Lower lobe of right lung (tissue), 2 donors: ENCODE results near the gene C10orf105. TPM values are rescaled to one million over a fixed set of nuclear protein-coding genes. Genes with fewer than 3 reads are reported as not detected.
A peak's percentile ranks its signal among the peaks of the same experiment; 100 is the strongest.

Source experiments
- ATAC-seq, 2 donors: fragments of 200-7000 bp; cut with Tn5 transposase; one replicate each; pipeline ENCODE4 v1.9.1; 2020 to 2022; ENCODE audit warnings: mild to moderate bottlenecking in 2 of 2, moderate library complexity in 2 of 2
- DNase-seq: peaks from one replicate; pipeline ENCODE4 v3.0.0-alpha.2; 2020
- H3K27ac ChIP-seq: fragments of 200-600 bp; one replicate; pipeline ENCODE4 v1.8.0; 2022
- H3K27me3 ChIP-seq: fragments of 200-600 bp; one replicate; pipeline ENCODE4 v1.8.0; 2022; ENCODE audit warnings: low read depth
- H3K36me3 ChIP-seq: fragments of 200-600 bp; one replicate; pipeline ENCODE4 v1.8.0; 2022; ENCODE audit warnings: mild to moderate bottlenecking
- H3K4me1 ChIP-seq: fragments of 200-600 bp; one replicate; pipeline ENCODE4 v1.8.0; 2022
- H3K4me3 ChIP-seq: fragments of 200-600 bp; one replicate; pipeline ENCODE4 v1.8.0; 2022; ENCODE audit warnings: mild to moderate bottlenecking
- H3K9me3 ChIP-seq: fragments of 200-600 bp; one replicate; pipeline ENCODE4 v1.8.0; 2022
- intact Hi-C: fragments of 100-400 bp; cut with DNase I; formaldehyde crosslinking; loops from one replicate; pipeline ENCODE4 v1.11.0; 2022
- total RNA-seq: library from RNA; stranded (reverse); fragmentation: NEBNext Ultra II Directional; extraction: Animal tissue kit (Norgen Biotek cat#: 25700); gene quantifications from one replicate; pipeline ENCODE4 v1.2.1, GENCODE V29; 2021
- TF ChIP-seq, protein P1 (sequence below): fragments of 200-600 bp; IDR thresholded peaks from one replicate; pipeline ENCODE4 v1.8.0; 2022; ENCODE audit warnings: antibody characterized with exemption, mild to moderate bottlenecking
- donor health status: DM: no; HTN: yes; CAD: no; lungs with severe emphysema.

The C10orf105 gene
- total RNA-seq, 1 donor from 2014 or later = 0.32 TPM

DNA sequence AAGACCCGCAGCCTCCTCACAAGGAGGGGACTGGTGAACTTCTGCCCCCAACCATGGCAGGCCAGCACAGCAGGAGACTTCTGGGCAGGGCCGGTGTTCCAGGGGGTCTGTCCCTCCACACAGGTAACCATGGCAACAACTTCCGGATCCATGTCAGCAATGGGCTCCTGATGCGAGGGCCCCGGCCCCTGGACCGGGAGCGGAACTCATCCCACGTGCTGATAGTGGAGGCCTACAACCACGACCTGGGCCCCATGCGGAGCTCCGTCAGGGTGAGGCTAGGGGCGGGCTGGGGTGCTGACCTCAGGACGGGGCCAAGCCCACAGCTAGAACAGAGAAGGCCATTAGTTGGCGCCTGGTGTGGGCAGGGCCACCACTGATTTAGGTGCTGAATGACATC is 5.7 kb upstream of the C10orf105 start:
- intact Hi-C loops = no loop called here
- Histone ChIP-seq H3K4me1 (peaks cover 51% of the 10 kb centered on the region), H3K4me3 (no peak overlapping the region), H3K9me3 (no peaks in the 10 kb centered on the region), H3K27ac (peak overlapping the region; percentile 31), H3K27me3 (no peaks in the 10 kb centered on the region), H3K36me3 (no peaks in the 10 kb centered on the region)
- no peak for DNase-seq
- no peak for ATAC-seq
- TF ChIP-seq, protein P1, sequence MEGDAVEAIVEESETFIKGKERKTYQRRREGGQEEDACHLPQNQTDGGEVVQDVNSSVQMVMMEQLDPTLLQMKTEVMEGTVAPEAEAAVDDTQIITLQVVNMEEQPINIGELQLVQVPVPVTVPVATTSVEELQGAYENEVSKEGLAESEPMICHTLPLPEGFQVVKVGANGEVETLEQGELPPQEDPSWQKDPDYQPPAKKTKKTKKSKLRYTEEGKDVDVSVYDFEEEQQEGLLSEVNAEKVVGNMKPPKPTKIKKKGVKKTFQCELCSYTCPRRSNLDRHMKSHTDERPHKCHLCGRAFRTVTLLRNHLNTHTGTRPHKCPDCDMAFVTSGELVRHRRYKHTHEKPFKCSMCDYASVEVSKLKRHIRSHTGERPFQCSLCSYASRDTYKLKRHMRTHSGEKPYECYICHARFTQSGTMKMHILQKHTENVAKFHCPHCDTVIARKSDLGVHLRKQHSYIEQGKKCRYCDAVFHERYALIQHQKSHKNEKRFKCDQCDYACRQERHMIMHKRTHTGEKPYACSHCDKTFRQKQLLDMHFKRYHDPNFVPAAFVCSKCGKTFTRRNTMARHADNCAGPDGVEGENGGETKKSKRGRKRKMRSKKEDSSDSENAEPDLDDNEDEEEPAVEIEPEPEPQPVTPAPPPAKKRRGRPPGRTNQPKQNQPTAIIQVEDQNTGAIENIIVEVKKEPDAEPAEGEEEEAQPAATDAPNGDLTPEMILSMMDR = no peak

DNA sequence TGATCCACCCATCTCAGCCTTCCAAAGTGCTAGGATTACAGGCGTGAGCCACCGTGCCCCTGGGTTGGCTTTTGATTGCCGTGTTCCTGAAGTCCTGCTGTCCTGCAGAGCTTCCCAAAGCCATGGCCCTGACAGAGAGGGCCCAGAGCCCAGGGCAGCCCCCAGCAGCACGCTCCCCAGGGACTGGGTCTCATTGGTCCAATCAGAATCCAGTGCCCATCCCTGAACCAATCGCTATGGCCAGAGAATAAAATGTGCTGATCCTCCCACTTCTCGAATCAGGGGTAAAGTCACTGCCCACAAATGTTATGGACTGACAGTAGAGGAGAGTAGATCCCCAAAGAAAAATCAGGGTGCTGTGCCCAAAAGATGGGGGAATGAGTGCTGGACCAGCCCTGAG is 5.0 kb upstream of the C10orf105 start:
- H3K27ac ChIP-seq = no peak overlapping the region
- DNase-seq = no peak
- H3K27me3 ChIP-seq = no peaks in the 10 kb centered on the region
- TF ChIP-seq, protein P1 = no peak
- ATAC-seq = no peak
- intact Hi-C loops = no loop called here
- H3K4me3 ChIP-seq = no peak overlapping the region
- H3K4me1 ChIP-seq = peaks cover 46% of the 10 kb centered on the region
- H3K9me3 ChIP-seq = no peaks in the 10 kb centered on the region
- no peaks in the 10 kb centered on the region for H3K36me3 ChIP-seq

DNA sequence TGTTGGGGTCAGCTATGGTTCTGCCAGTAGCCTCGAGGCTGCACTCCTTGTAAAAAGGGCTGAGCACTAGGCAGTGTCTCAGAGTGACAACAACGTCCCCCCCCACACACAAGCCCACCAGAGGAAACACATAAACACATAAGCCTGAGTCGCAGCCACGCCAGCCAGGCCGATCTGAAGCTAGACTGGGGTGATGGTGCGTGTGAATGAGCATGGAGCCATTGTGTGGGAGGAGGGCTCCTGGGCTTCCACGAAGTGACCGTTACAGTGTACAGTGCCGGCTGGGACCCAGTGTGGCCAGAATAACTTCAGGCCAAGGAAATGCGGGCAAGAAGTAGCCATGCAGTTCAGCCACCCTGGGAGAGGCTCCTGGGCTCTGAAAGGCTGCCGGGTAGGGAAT is 3.7 kb upstream of the C10orf105 start:
- Histone ChIP-seq H3K36me3 (no peaks in the 10 kb centered on the region), H3K4me1 (peaks cover 43% of the 10 kb centered on the region), H3K27me3 (no peaks in the 10 kb centered on the region), H3K4me3 (no peak overlapping the region), H3K9me3 (no peaks in the 10 kb centered on the region), H3K27ac (no peak overlapping the region)
- TF ChIP-seq, protein P1 = no peak
- DNase-seq (no peak), ATAC-seq (no peak)
- intact Hi-C loops = no loop called here

DNA sequence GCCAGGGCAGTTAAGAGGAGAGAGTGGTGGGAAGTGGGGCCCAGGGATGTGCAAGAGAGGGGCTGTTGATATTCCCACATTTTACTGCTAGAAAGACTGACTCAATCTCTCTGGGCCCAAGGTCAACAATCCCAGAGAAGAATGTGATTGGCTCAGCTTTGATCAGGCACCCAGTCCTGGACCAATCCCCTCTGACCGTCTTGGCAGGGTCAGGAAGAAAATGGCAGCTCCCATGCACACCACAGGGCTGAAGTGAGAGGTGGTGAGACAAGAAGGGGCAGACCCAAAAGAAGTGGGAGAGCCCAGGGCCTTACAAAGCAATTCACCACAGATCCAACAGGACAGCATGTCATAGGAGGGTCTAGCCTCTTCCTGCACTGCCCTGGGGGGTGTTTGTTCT is 3.3 kb upstream of the C10orf105 start:
- TF ChIP-seq, protein P1 = no peak
- Histone ChIP-seq H3K9me3 (no peaks in the 10 kb centered on the region), H3K4me1 (peaks cover 43% of the 10 kb centered on the region), H3K27me3 (no peaks in the 10 kb centered on the region), H3K4me3 (no peak overlapping the region), H3K27ac (no peak overlapping the region), H3K36me3 (no peaks in the 10 kb centered on the region)
- ATAC-seq = no peak
- intact Hi-C loops = no loop called here
- DNase-seq = no peak

DNA sequence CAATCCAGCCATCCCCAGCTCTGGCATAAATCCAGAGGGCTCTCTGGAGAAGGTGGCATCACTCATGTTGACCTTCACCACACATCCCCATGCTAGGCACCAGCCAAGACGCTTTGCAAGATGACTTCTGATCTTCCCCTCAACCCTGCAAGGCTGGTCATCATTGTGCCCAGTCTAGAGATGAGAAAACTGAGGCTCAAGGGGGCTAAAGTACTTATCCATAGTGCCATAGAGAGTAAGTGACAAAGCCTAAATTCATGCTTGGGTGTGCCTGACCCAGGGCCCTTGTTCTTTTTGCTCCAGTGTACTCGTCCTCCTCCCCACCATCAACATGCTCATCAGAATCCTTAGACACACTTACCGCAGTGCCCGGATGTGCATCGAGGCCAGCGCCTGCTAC is 1.7 kb upstream of the C10orf105 start:
- H3K4me1 ChIP-seq = peaks cover 39% of the 10 kb centered on the region
- ATAC-seq (no peak), DNase-seq (no peak)
- no peaks in the 10 kb centered on the region for H3K9me3 ChIP-seq
- intact Hi-C loops = no loop called here
- TF ChIP-seq, protein P1 = no peak
- H3K36me3 ChIP-seq = no peaks in the 10 kb centered on the region
- H3K27me3 ChIP-seq = no peaks in the 10 kb centered on the region
- H3K27ac ChIP-seq = no peak overlapping the region
- H3K4me3 ChIP-seq = no peak overlapping the region

DNA sequence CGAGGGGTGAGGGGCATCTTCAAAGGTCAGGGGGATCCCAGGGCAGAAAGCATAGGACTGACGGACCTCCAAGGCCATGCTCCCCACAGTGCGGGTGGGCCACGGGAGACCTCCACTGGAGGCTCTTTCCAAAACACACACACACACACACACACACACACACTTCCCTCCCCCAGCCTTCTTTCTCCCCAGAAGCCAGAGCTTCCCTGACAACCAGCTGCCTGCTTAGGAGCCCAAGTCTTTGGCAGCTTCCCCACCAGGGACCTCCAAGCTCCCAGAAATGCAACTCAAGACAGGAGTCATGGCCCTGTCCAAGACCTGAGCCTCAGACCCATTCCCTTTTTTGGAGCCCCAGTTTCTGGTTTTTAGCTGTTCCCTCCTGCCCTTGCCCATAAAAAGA is 710 bp upstream of the C10orf105 start:
- H3K27ac ChIP-seq = no peak overlapping the region
- intact Hi-C loops = no loop called here

More for the DNA sequence above, 710 bp upstream of the C10orf105 start:
- peaks cover 39% of the 10 kb centered on the region for H3K4me1 ChIP-seq
- H3K4me3 ChIP-seq = no peak overlapping the region
- TF ChIP-seq, protein P1 = no peak
- no peaks in the 10 kb centered on the region for H3K27me3 ChIP-seq
- H3K36me3 ChIP-seq = no peaks in the 10 kb centered on the region
- ATAC-seq (no peak), DNase-seq (no peak)
- no peaks in the 10 kb centered on the region for H3K9me3 ChIP-seq
